Thoracic aorta (tissue), 2 donors: ENCODE data around the gene PTPRN2. TPM values are rescaled to one million over a fixed set of nuclear protein-coding genes. Genes with fewer than 3 reads are reported as not detected.

Source experiments
- ATAC-seq: fragments of 150-250 bp; one replicate; pipeline ENCODE4 v1.8.0; 2017; ENCODE audit warnings: low read depth; ENCODE audit not compliant: insufficient number of reproducible peaks, low FRiP score
- DNase-seq: peaks from one replicate; pipeline ENCODE4 v3.0.0-alpha.2; 2020; ENCODE audit warnings: low spot score
- H3K27ac ChIP-seq, 2 donors: fragments of 200-600 bp; sonication (generic); 1 replicate in 1 of 2; 2 replicates in 1 of 2; pipeline ENCODE4 v1.5.1; 2016; ENCODE audit warnings: mild to moderate bottlenecking in 2 of 2, moderate library complexity in 2 of 2
- H3K27me3 ChIP-seq: fragments of 200-600 bp; sonication (generic); replicated peaks from 2 replicates; pipeline ENCODE4 v1.6.0; 2016; ENCODE audit warnings: mild to moderate bottlenecking; ENCODE audit not compliant: insufficient read depth
- H3K36me3 ChIP-seq: fragments of 200-600 bp; sonication (generic); one replicate; pipeline ENCODE4 v1.5.1; 2016
- H3K4me1 ChIP-seq, 2 donors: fragments of 200-600 bp; sonication (generic); 1 replicate in 1 of 2; 2 replicates in 1 of 2; pipeline versions ENCODE4 v1.5.1 to v1.6.0; 2016; ENCODE audit warnings: low read depth in 2 of 2, mild to moderate bottlenecking in 1 of 2; ENCODE audit not compliant: control insufficient read depth in 1 of 2
- H3K4me3 ChIP-seq: fragments of 200-600 bp; sonication (generic); 2 replicates; pipeline ENCODE4 v1.5.1; 2016; ENCODE audit warnings: mild to moderate bottlenecking
- H3K9me3 ChIP-seq: fragments of 200-600 bp; sonication (generic); 2 replicates; pipeline ENCODE4 v1.5.1; 2016
- CTCF ChIP-seq: fragments of 200-600 bp; sonication (generic); IDR thresholded peaks from one replicate; pipeline ENCODE4 v1.5.1; 2019; ENCODE audit warnings: antibody characterized with exemption
- total RNA-seq, 2 donors: library from RNA; depleted of rRNA; stranded (reverse); fragments of >200 nt; gene quantifications; one replicate each; pipeline versions ENCODE4 v1.1.0 to v1.2.3, GENCODE V29; 2016

Gene PTPRN2
- total RNA-seq, 2 donors from 2014 or later, result 2.2 to 3.1 TPM

- no peak for TF ChIP-seq CTCF
- no peaks in the 10 kb centered on the region for H3K4me1 ChIP-seq
- H3K9me3 ChIP-seq, result no peaks in the 10 kb centered on the region
- no peak overlapping the region for H3K27ac ChIP-seq
- DNase-seq (no peak), ATAC-seq (no peak)
- H3K4me3 ChIP-seq, result no peak overlapping the region
- no peaks in the 10 kb centered on the region for H3K27me3 ChIP-seq
- no peaks in the 10 kb centered on the region for H3K36me3 ChIP-seq
Observed at GRCh38 chr7:158567153-158567603, 20.4 kb downstream of the PTPRN2 start.

- ATAC-seq (no peak), DNase-seq (no peak)
- no peak for TF ChIP-seq CTCF
- Histone ChIP-seq H3K9me3 (no peaks in the 10 kb centered on the region), H3K27ac (no peak overlapping the region), H3K27me3 (no peaks in the 10 kb centered on the region), H3K36me3 (no peaks in the 10 kb centered on the region), H3K4me3 (no peak overlapping the region), H3K4me1 (no peaks in the 10 kb centered on the region)
Observed at GRCh38 chr7:158564663-158565035, 23.0 kb downstream of the PTPRN2 start.

- no peaks in the 10 kb centered on the region for H3K4me1 ChIP-seq
- no peak overlapping the region for H3K27ac ChIP-seq
- no peak for ATAC-seq
- H3K4me3 ChIP-seq, result no peak overlapping the region
- DNase-seq, result no peak
- H3K27me3 ChIP-seq, result no peaks in the 10 kb centered on the region
- H3K36me3 ChIP-seq, result no peaks in the 10 kb centered on the region
- no peaks in the 10 kb centered on the region for H3K9me3 ChIP-seq
- TF ChIP-seq CTCF, result no peak
Observed at GRCh38 chr7:158563911-158564662, 23.5 kb downstream of the PTPRN2 start.

GRCh38 chr7:158563051-158563450 lies 24.6 kb downstream of the PTPRN2 start:
- no peaks in the 10 kb centered on the region for H3K9me3 ChIP-seq
- no peak for DNase-seq
- H3K4me1 ChIP-seq, result no peaks in the 10 kb centered on the region
- H3K27me3 ChIP-seq, result no peaks in the 10 kb centered on the region
- ATAC-seq, result no peak
- no peak overlapping the region for H3K27ac ChIP-seq
- TF ChIP-seq CTCF, result no peak
- no peak overlapping the region for H3K4me3 ChIP-seq
- no peaks in the 10 kb centered on the region for H3K36me3 ChIP-seq

- no peak overlapping the region for H3K4me3 ChIP-seq
- H3K9me3 ChIP-seq, result no peaks in the 10 kb centered on the region
- DNase-seq (no peak), ATAC-seq (no peak)
- H3K27ac ChIP-seq, result no peak overlapping the region
- no peaks in the 10 kb centered on the region for H3K36me3 ChIP-seq
- no peaks in the 10 kb centered on the region for H3K27me3 ChIP-seq
- no peaks in the 10 kb centered on the region for H3K4me1 ChIP-seq
- no peak for TF ChIP-seq CTCF
Observed at GRCh38 chr7:158562517-158562916, 25.1 kb downstream of the PTPRN2 start.
